Ascending aorta (tissue), 2 donors: ENCODE measurements around the gene KRTAP21-2. TPM values are rescaled to one million over a fixed set of nuclear protein-coding genes. Genes with fewer than 3 reads are reported as not detected.

Source experiments
- DNase-seq, 2 donors: peaks; one replicate each; pipeline ENCODE4 v3.0.0-alpha.2; 2019; ENCODE audit warnings: low spot score in 2 of 2
- H3K27ac ChIP-seq, 2 donors: fragments of 200-600 bp; sonication (generic); one replicate each; pipeline ENCODE4 v1.5.1; 2016 to 2017; ENCODE audit warnings: mild to moderate bottlenecking in 1 of 2
- H3K27me3 ChIP-seq: fragments of 200-600 bp; sonication (generic); one replicate; pipeline ENCODE4 v1.5.1; 2017
- H3K36me3 ChIP-seq, 2 donors: fragments of 200-600 bp; sonication (generic); one replicate each; pipeline ENCODE4 v1.5.1; 2016
- H3K4me1 ChIP-seq, 2 donors: fragments of 200-600 bp; sonication (generic); one replicate each; pipeline ENCODE4 v1.5.1; 2016 to 2017; ENCODE audit warnings: mild to moderate bottlenecking in 1 of 2
- H3K4me3 ChIP-seq, 2 donors: fragments of 200-600 bp; sonication (generic); one replicate each; pipeline ENCODE4 v1.5.1; 2016 to 2017; ENCODE audit warnings: mild to moderate bottlenecking in 1 of 2
- H3K9me3 ChIP-seq, 2 donors: fragments of 200-600 bp; sonication (generic); one replicate each; pipeline ENCODE4 v1.5.1; 2016
- CTCF ChIP-seq, 3 experiments: fragments of 200-600 bp in 2 of 3; fragments of 450-650 bp in 1 of 3; sonication (generic) in 2 of 3; IDR thresholded peaks; one replicate each; pipeline ENCODE4 v1.5.1; 2016 to 2019; ENCODE audit warnings: antibody characterized with exemption in 3 of 3, mild to moderate bottlenecking in 1 of 3, moderate library complexity in 1 of 3
- intact Hi-C: fragments of 100-400 bp; cut with DNase I; formaldehyde crosslinking; loops from one replicate; pipeline ENCODE4 v1.15.1; 2023
- total RNA-seq: library from RNA; depleted of rRNA; stranded (reverse); fragments of >200 nt; gene quantifications from one replicate; pipeline ENCODE4 v1.1.0, GENCODE V29; 2016

Gene KRTAP21-2
- total RNA-seq, 1 donor from 2014 or later: not detected

DNA sequence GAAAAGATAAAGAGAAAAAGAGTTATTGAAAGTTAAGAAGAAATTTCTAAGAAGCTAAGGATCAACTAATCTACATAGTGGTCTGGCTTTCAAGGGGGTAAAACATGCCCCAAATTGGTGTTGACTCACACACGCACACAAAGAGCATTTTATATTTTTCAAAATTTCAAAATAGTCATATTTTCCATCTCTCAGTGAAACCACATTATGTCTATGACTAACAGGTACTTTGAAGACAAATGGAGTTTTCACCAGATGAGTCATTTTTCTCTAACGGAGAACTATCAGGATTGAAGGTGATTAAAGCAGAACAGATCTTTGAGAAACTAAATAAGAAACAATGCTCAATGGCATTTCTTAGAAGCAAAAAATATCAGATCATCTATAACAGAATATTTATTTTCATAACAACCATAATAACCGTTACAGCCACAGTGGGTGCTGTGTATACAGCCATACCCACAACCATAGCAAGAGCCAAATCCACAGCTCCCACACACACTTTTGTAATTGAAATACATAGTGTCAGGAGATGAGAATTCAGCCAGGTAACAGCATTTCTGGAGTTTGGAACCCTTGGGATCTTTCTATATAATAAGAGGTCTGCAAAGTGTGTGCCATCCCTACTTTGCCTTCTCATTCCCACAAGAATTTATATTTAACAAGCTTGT is 28.7 kb downstream of the KRTAP21-2 start, which contains the start of gene KRTAP21-3:
KRTAP21-3 (minus strand) TSS at position 539 of the 671 bp plus-strand sequence; CDS start at position 521, 18 bp downstream.
- intact Hi-C loops: no loop called here
- TF ChIP-seq CTCF (IDR thresholded peaks at IDR 0.05): no peak
- no peaks in the 10 kb centered on the region for H3K9me3 ChIP-seq

DNA sequence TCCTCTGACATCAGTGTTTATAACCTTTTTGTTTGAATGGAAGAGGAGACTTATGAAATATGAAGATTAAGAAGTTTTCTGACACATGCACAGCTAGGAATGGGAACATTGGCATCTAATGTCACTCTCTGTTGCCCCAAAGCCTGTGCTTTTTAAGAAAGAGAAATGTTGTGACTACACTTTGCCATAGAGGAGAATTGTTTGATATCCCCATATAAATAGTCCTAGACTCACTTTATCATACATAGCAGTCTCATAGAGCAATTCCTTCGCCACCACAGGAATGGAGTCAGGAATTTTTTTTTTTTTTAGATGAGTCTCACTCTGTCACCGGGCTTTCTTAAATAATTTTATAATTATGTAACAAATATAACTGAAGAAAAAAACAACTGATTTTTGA is 30.0 kb downstream of the KRTAP21-2 start:
- H3K27ac ChIP-seq: no peak overlapping the region
- no peaks in the 10 kb centered on the region for H3K27me3 ChIP-seq
- intact Hi-C loops: no loop called here
- no peak overlapping the region for H3K4me3 ChIP-seq
- H3K36me3 ChIP-seq: no peaks in the 10 kb centered on the region
- no peaks in the 10 kb centered on the region for H3K4me1 ChIP-seq
- no peak for TF ChIP-seq CTCF (IDR thresholded peaks at IDR 0.05)
- no peaks in the 10 kb centered on the region for H3K9me3 ChIP-seq
- no peak for DNase-seq

More for the DNA sequence above, 28.7 kb downstream of the KRTAP21-2 start, which contains the start of gene KRTAP21-3:
- Histone ChIP-seq H3K4me1 (no peaks in the 10 kb centered on the region), H3K27ac (no peak within 1 kb of the TSS), H3K36me3 (no peaks in the 10 kb centered on the region), H3K4me3 (no peak within 1 kb of the TSS), H3K27me3 (no peaks in the 10 kb centered on the region)
- no peak for DNase-seq

GRCh38 chr21:30714946-30715345 is 32.1 kb downstream of the KRTAP21-2 start:
- no peak overlapping the region for H3K4me3 ChIP-seq
- H3K27ac ChIP-seq: no peak overlapping the region
- no peaks in the 10 kb centered on the region for H3K27me3 ChIP-seq
- no peaks in the 10 kb centered on the region for H3K4me1 ChIP-seq
- no peak for DNase-seq
- intact Hi-C loops: no loop called here
- TF ChIP-seq CTCF (IDR thresholded peaks at IDR 0.05): no peak
- H3K9me3 ChIP-seq: no peaks in the 10 kb centered on the region
- no peaks in the 10 kb centered on the region for H3K36me3 ChIP-seq

GRCh38 chr21:30714456-30714855 is 32.6 kb downstream of the KRTAP21-2 start:
- Histone ChIP-seq H3K9me3 (no peaks in the 10 kb centered on the region), H3K36me3 (no peaks in the 10 kb centered on the region), H3K4me1 (no peaks in the 10 kb centered on the region), H3K27ac (no peak overlapping the region), H3K4me3 (no peak overlapping the region), H3K27me3 (no peaks in the 10 kb centered on the region)
- intact Hi-C loops: no loop called here
- no peak for TF ChIP-seq CTCF (IDR thresholded peaks at IDR 0.05)
- DNase-seq: no peak

- TF ChIP-seq CTCF (IDR thresholded peaks at IDR 0.05): no peak
- intact Hi-C loops: no loop called here
- no peak for DNase-seq
Observed at GRCh38 chr21:30713766-30714165, 33.3 kb downstream of the KRTAP21-2 start.

More at GRCh38 chr21:30713766-30714165, 33.3 kb downstream of the KRTAP21-2 start:
- H3K36me3 ChIP-seq: no peaks in the 10 kb centered on the region
- H3K9me3 ChIP-seq: no peaks in the 10 kb centered on the region
- no peaks in the 10 kb centered on the region for H3K4me1 ChIP-seq
- H3K27ac ChIP-seq: no peak overlapping the region
- H3K4me3 ChIP-seq: no peak overlapping the region
- no peaks in the 10 kb centered on the region for H3K27me3 ChIP-seq
